ENCODE results near the gene FAF1.

DNA sequence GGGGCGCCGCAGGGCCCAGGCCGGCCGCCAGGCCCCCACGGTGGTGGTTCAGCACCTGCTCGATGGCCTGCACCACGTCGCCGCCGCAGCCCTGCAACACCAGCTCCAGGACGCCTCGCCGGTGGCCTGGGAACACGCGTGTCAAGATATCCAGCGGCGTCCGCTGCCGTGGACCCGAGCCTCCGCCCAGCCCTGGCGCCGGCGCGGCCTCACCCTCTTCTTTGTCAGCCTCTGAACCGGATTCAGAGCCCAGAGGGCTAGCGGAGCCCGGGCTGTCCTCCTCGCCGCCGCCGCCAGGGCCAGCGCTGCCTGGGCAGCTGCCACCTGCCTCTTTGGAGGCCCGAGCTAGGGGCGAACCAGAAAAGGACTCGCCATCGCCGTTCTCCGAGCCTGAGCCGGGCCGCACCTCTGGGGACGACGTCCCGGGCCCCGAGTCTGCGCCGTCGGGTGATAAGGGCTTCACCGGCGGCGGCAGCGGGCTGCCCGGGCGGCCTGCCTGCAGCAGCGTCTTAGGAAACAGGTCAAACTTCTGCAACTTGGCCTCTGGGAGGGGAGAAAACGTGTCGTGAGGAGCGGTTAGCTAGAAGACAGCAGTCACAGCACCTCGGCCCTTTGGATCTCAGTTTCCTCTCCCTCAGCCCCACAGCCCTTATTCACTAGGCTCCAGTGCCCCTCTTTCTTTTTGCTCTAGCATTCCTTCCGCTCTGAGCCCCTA, 540.7 kb downstream of the FAF1 start:
- TF ChIP-seq, protein P1, sequence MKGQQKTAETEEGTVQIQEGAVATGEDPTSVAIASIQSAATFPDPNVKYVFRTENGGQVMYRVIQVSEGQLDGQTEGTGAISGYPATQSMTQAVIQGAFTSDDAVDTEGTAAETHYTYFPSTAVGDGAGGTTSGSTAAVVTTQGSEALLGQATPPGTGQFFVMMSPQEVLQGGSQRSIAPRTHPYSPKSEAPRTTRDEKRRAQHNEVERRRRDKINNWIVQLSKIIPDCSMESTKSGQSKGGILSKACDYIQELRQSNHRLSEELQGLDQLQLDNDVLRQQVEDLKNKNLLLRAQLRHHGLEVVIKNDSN (IDR thresholded peaks at IDR 0.05; ENCODE audit: borderline replicate concordance, low read depth): no peak
- TF ChIP-seq FOSL2 (IDR thresholded peaks at IDR 0.05; ENCODE audit: borderline replicate concordance, low read depth): no peak
- TF ChIP-seq NFIC (IDR thresholded peaks at IDR 0.05; ENCODE audit: borderline replicate concordance): no peak
- TF ChIP-seq, protein P2, sequence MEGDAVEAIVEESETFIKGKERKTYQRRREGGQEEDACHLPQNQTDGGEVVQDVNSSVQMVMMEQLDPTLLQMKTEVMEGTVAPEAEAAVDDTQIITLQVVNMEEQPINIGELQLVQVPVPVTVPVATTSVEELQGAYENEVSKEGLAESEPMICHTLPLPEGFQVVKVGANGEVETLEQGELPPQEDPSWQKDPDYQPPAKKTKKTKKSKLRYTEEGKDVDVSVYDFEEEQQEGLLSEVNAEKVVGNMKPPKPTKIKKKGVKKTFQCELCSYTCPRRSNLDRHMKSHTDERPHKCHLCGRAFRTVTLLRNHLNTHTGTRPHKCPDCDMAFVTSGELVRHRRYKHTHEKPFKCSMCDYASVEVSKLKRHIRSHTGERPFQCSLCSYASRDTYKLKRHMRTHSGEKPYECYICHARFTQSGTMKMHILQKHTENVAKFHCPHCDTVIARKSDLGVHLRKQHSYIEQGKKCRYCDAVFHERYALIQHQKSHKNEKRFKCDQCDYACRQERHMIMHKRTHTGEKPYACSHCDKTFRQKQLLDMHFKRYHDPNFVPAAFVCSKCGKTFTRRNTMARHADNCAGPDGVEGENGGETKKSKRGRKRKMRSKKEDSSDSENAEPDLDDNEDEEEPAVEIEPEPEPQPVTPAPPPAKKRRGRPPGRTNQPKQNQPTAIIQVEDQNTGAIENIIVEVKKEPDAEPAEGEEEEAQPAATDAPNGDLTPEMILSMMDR (IDR thresholded peaks at IDR 0.05): peak; percentile 28; the same call in 1 of the 2 replicates
- TF ChIP-seq FOXM1 (IDR thresholded peaks at IDR 0.05; ENCODE audit: low read depth): no peak
- TF ChIP-seq EZH2phosphoT487 (IDR thresholded peaks at IDR 0.05; ENCODE audit: borderline replicate concordance, low read depth): no peak
- TF ChIP-seq, protein P3, sequence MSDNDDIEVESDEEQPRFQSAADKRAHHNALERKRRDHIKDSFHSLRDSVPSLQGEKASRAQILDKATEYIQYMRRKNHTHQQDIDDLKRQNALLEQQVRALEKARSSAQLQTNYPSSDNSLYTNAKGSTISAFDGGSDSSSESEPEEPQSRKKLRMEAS (IDR thresholded peaks at IDR 0.05; ENCODE audit: low read depth): no peak
- no peak for TF ChIP-seq TEAD4 (IDR thresholded peaks at IDR 0.05; ENCODE audit: borderline replicate concordance, insufficient read depth)
- no peak for TF ChIP-seq RCOR1 (IDR thresholded peaks at IDR 0.05; ENCODE audit: low read length)
- TF ChIP-seq, protein P4, sequence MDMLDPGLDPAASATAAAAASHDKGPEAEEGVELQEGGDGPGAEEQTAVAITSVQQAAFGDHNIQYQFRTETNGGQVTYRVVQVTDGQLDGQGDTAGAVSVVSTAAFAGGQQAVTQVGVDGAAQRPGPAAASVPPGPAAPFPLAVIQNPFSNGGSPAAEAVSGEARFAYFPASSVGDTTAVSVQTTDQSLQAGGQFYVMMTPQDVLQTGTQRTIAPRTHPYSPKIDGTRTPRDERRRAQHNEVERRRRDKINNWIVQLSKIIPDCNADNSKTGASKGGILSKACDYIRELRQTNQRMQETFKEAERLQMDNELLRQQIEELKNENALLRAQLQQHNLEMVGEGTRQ (IDR thresholded peaks at IDR 0.05; ENCODE audit: borderline replicate concordance, low read depth, low read length): no peak
- TF ChIP-seq, protein P5, sequence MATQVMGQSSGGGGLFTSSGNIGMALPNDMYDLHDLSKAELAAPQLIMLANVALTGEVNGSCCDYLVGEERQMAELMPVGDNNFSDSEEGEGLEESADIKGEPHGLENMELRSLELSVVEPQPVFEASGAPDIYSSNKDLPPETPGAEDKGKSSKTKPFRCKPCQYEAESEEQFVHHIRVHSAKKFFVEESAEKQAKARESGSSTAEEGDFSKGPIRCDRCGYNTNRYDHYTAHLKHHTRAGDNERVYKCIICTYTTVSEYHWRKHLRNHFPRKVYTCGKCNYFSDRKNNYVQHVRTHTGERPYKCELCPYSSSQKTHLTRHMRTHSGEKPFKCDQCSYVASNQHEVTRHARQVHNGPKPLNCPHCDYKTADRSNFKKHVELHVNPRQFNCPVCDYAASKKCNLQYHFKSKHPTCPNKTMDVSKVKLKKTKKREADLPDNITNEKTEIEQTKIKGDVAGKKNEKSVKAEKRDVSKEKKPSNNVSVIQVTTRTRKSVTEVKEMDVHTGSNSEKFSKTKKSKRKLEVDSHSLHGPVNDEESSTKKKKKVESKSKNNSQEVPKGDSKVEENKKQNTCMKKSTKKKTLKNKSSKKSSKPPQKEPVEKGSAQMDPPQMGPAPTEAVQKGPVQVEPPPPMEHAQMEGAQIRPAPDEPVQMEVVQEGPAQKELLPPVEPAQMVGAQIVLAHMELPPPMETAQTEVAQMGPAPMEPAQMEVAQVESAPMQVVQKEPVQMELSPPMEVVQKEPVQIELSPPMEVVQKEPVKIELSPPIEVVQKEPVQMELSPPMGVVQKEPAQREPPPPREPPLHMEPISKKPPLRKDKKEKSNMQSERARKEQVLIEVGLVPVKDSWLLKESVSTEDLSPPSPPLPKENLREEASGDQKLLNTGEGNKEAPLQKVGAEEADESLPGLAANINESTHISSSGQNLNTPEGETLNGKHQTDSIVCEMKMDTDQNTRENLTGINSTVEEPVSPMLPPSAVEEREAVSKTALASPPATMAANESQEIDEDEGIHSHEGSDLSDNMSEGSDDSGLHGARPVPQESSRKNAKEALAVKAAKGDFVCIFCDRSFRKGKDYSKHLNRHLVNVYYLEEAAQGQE (IDR thresholded peaks at IDR 0.05; ENCODE audit: low read depth, low read length): no peak
- no peak for TF ChIP-seq YY1 (IDR thresholded peaks at IDR 0.05; ENCODE audit: low read depth)
- TF ChIP-seq RFX5 (IDR thresholded peaks at IDR 0.05; ENCODE audit: low read length): no peak
